GM18507 (cell line): ENCODE data around the gene TMEM255B.
"Not testable (repeated sequence)": the region's sequence is repeated elsewhere in the genome, so short reads cannot be mapped to it uniquely, and the experiment has no call there.

Experiments
- DNase-seq: peaks from one replicate; pipeline ENCODE4 v3.0.0; 2011; ENCODE audit warnings: low read depth; ENCODE audit not compliant: insufficient read length; ENCODE audit errors: extremely low spot score
- FAIRE-seq: peaks from 2 replicates; lab custom pipeline; 2011; peaks lifted over from hg19 to GRCh38; lab: Jason Lieb, UNC

TMEM255B gene

DNA sequence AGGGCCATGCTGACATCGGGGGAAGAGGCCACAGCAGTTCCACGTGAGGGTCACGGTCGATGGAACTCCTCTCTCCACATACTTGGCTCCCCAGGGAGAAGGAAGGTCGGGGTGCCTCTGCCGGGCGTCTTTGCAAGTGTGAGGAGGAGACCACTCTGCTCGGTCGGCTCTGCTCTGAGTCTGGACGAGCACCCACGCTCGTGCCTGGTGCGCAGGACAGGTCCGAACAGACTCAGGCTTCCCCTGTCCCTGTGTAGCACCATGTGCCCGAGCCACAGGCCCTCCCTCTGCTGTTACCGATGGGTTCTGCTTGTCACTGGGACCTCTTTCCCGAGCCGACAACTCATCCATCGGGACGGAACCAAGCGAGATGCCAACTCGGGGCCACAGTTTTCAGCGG is 35.1 kb downstream of the TMEM255B start:
- no peak for DNase-seq
- no peak for FAIRE-seq

DNA sequence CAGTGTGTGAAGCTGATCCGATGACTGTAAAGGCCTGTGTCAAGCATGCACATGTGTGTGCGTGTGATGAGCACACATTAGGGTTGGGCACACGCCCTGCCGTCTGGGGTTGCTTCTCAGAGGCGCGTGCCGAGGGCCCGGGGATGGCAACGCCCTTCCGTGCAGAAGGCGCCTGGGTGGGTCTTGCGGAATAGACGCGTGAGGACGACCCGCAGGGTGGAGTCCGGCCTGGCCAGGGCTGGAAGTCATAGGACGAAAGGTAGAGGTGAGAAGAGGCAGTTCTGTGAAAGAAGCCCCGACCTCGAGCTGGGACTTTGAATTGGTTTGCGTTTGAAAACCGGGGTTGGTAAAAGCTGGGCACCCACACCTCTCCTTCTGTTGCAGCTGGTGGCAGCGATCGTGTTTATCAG is 35.7 kb downstream of the TMEM255B start:
- FAIRE-seq, result no peak

DNA sequence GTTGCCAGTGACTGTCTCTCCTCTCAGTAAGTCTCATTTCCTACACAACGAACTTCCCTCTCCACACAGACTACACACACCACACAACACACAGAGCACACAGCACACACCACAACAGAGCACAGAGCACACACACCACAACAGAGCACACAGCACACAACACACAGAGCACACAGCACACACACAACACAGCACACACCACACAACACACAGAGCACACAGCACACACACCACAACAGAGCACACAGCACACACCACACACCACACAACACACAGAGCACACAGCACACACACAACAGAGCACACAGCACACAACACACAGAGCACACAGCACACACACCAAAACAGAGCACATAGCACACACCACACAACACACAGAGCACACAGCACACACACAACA is 36.3 kb downstream of the TMEM255B start:
- not testable (repeated sequence) for DNase-seq, FAIRE-seq

More for the DNA sequence above, 35.7 kb downstream of the TMEM255B start:
- no peak for DNase-seq

DNA sequence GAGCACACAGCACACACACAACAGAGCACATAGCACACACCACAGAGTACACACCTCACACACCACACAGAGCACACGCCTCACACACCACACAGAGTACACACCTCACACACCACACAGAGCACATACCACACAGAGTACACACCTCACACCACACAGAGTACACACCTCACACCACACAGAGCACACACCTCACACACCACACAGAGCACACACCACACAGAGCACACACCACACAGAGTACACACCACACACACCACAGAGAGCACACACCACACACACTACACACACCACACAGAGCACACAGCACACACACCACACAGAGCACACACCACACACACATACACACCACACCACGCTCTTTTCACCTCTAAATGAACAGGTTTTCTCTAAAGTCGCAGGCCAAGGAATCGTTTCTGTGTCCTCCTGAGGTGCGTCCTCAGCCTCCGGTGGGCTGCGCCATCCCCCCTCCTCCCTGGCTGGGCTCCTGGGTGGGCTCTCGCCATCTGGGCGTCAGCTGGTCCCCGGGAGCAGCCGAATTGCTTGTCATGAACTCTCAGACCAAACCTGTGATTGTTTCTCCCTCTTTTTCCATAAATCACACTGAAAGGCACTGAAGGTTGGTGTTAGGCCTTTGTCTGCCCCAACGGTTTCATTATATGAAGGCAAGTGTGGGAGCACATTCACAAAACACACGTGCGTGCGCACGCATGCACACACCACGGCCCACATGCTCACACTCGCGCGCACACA is 37.4 kb downstream of the TMEM255B start:
- DNase-seq (no peak), FAIRE-seq (no peak)

DNA sequence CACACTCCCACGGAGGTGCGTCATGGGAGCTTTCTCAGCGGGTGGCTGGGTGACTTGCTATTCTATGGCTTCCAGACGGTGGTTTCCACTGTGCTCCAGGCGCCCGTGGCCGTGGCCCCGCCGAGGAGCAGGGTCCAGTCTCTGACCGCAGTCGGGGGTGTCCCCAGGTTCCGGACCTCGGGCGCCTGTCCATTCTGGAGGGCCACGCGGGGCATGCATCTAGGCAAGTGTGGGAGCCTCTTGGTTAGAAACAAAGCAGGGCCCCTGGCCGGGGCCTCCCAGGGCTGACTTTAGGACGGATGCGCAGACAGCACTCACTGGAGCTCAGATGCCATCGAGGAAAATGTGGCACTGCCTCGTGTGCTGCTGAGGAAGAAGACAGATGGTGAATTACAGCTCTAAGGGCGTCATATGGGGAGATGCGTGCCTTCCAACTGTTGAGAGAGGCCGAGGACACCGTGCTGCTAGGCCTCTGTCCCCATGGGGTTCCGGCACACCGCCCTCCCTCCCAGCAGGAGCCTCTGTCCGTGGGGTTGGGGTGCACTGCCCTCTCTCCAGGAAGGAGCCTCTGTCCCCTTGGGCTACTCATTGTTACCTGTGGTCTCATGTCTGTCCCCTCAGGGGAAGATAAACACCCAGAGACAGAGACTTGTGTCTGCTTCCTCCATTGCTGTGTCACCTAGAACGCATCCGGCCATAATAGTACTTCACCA is 38.1 kb downstream of the TMEM255B start:
- FAIRE-seq, result no peak

DNA sequence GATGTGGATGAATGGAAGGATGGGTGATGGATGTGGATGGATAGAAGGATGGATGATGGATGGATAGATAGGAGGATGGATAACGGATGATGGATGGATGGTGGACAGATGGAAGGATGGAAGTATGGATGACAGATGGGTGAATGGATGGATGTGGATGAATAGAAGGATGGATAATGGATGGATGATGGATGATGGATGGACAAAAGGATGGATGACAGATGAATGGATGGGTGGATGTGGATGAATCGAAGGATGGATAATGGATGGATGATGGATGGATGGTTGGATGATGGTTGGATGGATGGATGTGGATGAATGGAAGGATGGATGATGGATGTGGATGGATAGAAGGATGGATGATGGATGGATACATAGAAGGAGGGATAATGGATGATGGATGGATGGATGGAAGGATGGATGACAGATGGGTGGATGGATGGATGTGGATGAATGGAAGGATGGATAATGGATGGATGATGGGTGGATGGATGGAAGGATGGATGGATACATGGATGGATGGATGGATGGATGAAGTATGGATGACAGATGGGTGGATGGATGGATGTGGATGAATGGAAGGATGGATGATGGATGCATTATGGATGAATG is 39.3 kb downstream of the TMEM255B start:
- no peak for DNase-seq
- FAIRE-seq, result no peak

More for the DNA sequence above, 38.1 kb downstream of the TMEM255B start:
- no peak for DNase-seq

DNA sequence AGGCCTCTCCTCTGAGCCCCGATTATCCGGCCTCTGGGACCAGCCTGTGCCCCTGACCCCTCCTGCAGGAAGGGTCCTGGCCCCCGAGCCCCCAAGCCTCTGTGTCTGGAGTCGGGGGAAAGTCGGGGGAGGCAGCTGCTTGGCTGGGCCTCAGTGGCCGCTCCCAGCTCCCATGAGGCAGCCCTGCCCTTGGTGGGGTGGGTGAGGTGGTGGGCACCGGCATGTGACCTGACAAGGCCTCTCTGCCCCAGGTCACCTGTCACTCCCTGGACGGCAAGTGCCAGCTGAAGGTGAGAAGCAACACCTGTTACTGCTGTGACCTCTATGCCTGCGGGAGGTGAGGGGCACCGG is 41.5 kb downstream of the TMEM255B start:
- DNase-seq (no peak), FAIRE-seq (no peak)

DNA sequence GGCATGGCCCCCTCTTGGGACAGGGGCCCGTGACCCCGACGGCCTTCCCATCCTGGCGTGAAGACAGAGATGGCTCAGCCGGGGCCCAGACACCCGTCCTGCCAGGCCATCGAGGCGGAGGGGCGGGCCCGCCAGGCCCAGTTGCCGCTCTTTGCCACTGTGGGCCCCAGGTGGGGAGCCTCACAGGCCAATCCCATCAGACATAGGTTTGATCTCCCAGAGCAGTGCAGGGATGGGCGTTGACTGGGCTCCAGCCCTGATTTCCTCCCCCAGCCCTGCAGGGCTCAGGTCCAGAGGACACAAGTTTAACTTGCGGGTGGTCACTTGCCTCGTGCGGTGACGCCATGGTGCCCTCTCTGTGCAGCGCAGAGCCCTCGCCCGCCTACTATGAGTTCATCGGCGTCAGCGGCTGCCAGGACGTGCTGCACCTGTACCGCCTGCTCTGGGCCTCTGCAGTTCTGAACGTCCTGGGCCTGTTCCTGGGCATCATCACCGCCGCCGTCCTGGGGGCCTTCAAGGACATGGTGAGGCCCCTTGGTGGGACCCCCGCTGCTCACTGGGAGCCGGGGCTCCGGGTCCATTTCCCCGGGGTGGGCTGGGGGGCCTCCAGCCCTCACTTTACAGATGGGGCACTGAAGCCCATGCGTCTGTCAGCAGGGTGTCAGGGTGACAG is 42.4 kb downstream of the TMEM255B start:
- FAIRE-seq (no peak), DNase-seq (no peak)

DNA sequence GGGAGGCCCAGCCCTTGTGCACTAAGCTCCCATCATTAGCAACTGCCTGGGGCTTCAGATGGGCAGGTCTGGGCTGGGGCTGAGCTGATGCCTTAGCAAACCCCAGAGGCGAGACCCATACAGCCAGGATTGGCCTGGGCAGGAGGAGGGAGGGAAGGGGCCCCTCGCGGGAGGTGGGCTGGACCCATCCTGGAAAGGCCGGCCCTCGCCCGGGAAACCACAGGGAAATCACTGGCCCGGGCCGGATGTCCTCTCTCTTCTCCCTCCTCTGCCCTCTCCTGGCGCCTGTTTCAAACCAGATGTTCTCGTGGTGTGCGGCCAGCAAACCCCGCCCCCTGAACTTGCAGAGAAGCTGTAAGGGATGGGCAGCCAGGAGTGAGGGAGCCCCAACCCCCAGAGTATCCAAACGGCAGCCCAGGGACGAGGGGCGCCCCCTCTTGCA is 43.1 kb downstream of the TMEM255B start:
- FAIRE-seq, result no peak
- DNase-seq, result no peak

DNA sequence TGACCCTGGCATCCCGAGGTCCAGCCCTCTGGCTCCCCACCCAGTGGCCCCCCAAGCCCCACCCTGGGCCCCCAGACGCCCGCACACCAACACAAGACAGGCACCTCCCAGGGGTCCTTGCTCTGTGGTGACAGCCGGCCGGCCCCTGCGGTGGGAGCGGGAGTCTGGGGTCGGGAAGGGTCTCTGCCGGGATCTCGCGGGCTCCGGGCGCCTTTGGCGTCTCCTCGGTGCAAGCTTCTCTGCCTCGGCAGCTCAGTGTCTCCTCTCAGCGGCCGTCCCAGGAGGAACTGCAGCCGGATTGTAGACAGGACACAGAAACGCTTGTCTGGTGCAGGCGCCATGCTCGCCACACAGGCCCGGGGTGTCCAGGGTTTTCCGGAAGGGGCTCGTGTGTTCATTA is 43.7 kb downstream of the TMEM255B start:
- FAIRE-seq, result no peak
- no peak for DNase-seq

DNA sequence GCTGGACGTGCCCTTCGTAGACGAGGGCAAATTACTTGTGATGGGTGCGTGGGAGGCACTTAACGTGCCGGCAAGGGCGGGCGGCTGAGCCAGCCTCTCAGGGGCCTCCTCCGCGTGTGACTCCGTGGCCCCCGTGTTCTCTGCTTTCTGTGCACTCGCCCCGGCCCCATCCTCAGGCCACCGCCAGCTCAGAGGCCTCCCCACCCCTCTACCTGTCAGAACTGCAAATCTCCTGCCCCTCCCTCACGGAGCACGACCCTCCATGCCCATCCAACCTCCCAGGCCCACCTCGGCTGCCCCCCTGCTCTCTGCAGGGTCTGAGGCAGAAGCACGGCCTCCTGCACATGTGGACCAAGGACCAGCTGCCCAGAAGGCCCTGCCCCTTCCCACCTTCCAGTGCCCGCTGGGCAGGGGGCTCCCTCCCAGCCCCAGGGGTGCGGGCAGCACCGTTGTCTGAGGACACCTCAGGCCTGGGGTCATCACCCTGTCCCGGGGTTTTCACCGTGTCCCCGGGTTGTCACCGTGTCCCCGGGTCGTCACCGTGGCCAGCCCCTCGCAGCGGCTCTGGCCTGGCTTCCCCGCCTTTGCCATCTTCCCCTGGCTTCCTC is 44.5 kb downstream of the TMEM255B start:
- FAIRE-seq (no peak), DNase-seq (no peak)

DNA sequence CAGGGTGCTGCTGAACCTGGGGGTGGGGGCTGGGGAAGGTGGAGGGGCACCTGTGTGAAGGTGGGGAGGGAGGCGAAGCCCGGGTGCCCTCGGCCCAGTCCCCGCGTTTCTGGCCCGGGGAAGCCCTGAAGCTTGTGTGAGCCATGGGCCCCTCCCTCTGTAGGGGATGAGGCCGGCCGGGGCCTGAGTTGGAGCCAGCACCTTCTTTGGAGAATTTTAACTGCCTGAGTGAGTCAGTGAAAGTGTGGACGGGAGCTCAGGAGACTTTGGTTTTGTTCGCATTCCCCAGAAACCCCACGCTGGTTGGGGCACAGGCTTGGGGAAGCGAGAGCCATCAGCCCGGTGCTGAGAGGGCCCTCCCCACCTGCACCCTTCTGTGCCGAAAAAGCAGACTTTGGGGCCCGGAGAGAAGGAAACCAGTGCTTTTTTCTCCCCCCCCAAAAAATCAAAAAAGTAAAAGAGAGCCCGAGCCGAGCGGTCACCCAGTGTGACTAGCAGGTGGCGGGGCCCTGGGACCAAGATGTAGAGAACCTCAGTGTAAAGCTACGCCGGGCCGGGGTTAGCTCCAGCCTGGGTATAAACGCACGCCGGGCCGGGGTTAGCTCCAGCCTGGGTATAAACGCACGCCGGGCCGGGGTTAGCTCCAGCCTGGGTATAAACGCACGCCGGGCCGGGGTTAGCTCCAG is 45.1 kb downstream of the TMEM255B start:
- no peak for DNase-seq

DNA sequence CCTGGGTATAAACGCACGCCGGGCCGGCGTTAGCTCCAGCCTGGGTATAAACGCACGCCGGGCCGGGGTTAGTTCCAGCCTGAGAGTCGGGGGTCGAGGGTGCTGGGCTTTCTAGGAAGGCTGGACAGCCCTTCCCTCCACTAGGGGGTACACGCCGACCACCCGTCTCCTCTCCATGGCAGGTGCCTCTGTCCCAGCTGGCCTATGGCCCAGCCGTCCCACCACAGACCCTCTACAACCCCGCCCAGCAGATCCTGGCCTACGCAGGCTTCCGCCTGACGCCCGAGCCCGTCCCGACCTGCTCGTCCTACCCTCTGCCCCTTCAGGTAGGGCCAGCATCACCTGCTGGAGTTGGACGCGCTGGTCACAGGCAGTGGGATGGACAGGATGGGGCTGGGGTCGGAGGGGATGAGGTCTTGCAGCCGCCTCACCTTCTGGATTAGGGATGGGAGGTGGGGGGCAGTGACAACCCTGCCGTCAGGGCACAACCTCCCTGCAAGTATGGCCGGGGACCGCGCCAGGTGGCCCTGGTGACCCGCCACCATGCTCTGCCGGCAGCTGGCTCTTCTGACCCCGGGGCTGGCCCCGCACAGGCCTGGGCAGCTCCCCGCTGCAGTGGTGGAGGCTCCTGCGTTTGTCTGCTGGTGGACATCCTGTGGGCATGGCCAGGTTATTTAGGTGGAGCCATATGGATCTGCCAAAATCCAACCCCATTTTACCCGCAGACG is 45.8 kb downstream of the TMEM255B start:
- no peak for DNase-seq
- FAIRE-seq, result no peak

More for the DNA sequence above, 45.1 kb downstream of the TMEM255B start:
- FAIRE-seq, result no peak

DNA sequence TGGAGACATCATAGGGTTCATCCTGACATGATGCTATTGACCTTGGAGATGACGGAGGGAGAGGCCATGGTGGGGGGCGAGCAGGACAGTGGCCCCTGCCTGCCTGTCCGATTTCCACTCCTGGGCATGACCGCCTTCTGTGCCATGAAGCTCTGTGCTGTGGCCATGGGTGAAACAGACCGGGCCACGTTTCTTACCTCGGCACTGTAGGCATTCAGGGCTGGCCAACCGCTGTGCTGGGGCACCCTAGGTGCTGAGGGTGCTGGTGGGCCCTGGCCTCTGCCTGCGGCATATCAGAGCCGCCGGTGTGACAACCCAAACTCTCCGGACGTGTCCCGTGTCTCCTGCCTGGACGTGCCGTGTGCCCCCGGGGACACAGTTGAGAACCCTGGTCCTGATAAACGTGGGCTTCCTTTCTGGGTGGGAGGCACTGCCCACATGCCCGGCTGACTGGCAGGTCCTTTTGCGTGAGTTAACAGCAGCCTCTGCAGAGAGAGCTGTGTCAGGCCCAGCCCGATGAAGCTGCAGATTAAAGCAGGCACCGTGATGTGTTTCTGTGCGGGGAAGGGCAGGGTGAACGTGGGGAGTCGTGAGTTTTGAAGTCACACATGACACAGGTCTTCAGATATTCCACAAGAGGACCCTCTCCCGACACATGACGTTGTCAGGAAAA is 46.5 kb downstream of the TMEM255B start:
- no peak for DNase-seq
- FAIRE-seq, result no peak

DNA sequence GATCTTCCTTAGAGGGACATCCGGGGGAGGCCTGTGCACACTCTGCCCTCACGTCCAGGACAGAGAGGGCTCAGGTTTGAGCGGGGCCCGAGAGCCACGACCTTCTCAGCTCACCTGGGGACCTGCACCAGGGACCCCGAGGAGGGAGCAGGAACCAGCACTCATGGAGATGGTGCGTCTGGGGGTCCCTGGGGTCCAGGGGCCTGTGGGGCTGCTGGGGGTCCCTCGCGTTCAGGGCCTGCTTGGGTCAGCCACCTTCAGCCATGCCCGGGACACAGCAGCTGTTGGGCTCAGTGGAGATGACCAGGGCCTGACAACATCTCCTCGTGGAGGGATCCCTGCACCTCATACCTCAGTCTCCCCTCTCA is 47.1 kb downstream of the TMEM255B start:
- FAIRE-seq, result no peak
- DNase-seq, result no peak

DNA sequence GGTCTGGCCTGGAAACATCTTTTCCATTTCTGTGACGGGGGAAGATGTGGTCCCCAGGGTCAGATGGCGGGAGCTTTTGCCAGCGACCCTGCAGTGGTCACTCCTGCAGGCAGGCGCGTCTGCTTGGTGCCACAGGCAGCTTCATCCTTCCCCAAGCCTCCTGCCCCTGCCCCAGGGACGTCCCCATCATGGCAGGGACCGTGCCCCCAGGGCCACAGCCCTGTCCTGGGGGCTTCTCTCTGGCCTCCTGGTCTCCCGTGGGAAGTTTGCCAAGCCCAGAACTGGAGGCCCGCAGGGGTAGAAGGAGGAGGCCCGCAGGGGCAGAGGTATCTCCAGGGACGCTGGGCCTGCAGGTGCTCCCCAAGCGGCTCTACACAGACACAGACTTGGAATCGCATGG is 47.5 kb downstream of the TMEM255B start:
- FAIRE-seq, result no peak

DNA sequence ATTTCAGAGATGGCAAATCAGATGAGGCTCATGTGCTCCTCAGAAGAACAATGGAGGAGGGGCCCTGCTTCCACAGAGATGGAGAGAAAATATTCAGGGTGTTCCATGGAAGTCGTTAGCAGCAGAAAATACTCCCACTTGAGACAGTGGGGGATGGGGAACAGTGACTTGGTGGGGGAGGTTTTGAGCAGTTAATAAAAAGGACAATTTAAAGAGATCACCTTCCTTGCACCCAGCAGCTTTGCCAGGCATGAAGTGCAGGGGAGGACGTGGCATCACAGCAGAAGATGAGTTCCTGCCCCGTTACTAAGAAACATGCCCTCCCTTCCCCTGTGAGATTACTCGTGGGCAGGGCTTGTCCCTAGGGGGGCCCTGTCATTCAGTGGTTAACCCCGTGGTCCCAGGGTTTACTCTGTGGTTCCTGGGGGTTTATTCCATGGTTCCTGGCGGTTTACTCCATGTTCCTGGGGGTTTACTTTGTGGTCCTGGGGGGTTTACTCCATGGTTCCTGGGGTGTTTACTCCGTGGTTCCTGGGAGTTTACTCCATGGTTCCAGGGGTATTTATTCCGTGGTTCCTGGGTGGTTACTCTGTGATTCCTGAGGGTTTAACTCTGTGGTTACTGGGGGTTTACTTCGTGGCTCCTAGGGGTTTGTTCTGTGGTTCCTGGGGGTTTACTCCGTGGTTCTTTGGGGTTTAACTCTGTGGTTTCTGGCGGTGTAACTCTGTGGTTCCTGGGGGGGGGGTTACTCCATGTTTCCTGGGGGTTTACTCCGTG is 49.2 kb downstream of the TMEM255B start:
- FAIRE-seq, result no peak
- DNase-seq, result no peak

More for the DNA sequence above, 47.5 kb downstream of the TMEM255B start:
- no peak for DNase-seq
